ENCODE results near the gene ARHGAP36.

DNA sequence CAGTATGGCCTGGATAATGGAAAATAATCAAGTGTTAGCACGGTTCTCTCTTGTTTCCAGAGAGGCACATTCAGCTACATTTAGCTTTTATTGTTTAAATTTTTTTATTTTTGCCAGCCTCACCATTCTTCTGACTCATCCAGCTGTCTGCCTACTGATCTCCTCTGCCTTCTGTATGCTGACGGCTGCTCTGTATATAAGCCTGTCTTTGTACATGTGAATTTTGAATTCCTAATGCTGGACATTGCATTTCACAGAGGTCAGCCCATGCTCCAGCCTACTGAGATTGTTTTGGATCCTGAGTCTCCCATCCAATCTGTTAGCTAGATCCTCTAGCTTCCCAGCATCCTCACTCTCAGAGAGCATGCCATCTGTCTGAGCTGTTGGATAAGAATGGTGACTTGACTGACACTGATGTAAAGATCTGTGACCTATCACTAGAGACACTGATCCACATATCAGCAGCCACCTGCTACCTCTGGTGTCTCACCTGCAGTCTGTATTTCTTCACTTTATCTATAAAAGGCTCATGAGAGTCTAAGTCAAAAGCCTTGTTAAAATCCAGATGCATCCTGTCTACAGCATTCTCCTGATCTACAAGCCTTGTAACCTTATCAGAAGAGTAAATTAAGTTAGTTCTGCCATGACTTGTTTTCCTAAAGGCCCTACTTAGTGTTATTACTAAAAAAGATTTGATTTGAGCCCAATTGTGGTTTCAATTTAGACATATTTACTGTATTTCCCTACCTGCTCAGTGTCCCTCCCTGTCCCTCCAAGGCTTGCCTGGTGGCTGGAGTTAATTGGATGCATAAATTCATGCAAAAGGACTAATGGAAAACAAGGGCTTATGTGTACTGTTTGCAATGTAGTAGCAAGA, 25.6 kb upstream of the ARHGAP36 start:
- TF ChIP-seq, protein P1, sequence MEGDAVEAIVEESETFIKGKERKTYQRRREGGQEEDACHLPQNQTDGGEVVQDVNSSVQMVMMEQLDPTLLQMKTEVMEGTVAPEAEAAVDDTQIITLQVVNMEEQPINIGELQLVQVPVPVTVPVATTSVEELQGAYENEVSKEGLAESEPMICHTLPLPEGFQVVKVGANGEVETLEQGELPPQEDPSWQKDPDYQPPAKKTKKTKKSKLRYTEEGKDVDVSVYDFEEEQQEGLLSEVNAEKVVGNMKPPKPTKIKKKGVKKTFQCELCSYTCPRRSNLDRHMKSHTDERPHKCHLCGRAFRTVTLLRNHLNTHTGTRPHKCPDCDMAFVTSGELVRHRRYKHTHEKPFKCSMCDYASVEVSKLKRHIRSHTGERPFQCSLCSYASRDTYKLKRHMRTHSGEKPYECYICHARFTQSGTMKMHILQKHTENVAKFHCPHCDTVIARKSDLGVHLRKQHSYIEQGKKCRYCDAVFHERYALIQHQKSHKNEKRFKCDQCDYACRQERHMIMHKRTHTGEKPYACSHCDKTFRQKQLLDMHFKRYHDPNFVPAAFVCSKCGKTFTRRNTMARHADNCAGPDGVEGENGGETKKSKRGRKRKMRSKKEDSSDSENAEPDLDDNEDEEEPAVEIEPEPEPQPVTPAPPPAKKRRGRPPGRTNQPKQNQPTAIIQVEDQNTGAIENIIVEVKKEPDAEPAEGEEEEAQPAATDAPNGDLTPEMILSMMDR (IDR thresholded peaks at IDR 0.05; ENCODE audit: low read length) = no peak
- TF ChIP-seq EZH2 (IDR thresholded peaks at IDR 0.05; ENCODE audit: borderline replicate concordance, low read length) = no peak

Data from OCI-LY1 (cell line).